SU-DHL-6 (cell line): ENCODE results near the gene MND1.

Experiments used
- H2AFZ ChIP-seq: fragments of 200-600 bp; sonication (generic); 2 replicates; pipeline ENCODE4 v1.6.1; 2014; ENCODE audit warnings: low read depth, mild to moderate bottlenecking, moderate library complexity, mixed read lengths, antibody characterized with exemption, low read length; ENCODE audit not compliant: severe bottlenecking
- H3F3A ChIP-seq: fragments of 200-600 bp; shearing (Covaris generic); 2 replicates; pipeline ENCODE4 v1.6.0; 2016; ENCODE audit warnings: antibody characterized with exemption, mild to moderate bottlenecking; ENCODE audit not compliant: insufficient read depth
- H3K27ac ChIP-seq: fragments of 200-600 bp; sonication (generic); 2 replicates; pipeline ENCODE4 v1.5.1; 2016; ENCODE audit warnings: low read depth, mild to moderate bottlenecking, low read length, moderate library complexity, mixed read lengths
- H3K27me3 ChIP-seq: fragments of 200-600 bp; sonication (generic), shearing (Covaris generic); 2 replicates; pipeline ENCODE4 v1.6.0; 2014; ENCODE audit warnings: mild to moderate bottlenecking, low read length
- H3K36me3 ChIP-seq: fragments of 200-600 bp; sonication (generic); 2 replicates; pipeline ENCODE4 v1.6.1; 2014; ENCODE audit warnings: mild to moderate bottlenecking, low read length, mixed read lengths
- H3K4me2 ChIP-seq: fragments of 300-600, 200-600 bp; shearing (Covaris generic), sonication (generic); 2 replicates; pipeline ENCODE4 v1.6.0; 2014; ENCODE audit warnings: low read length, low read depth, mild to moderate bottlenecking; ENCODE audit not compliant: poor library complexity, severe bottlenecking
- H3K4me3 ChIP-seq: fragments of 200-600 bp; sonication (generic); 2 replicates; pipeline ENCODE4 v1.5.1; 2014; ENCODE audit warnings: antibody characterized with exemption, low read length, mild to moderate bottlenecking, mixed read lengths; ENCODE audit not compliant: insufficient read depth, poor library complexity, severe bottlenecking
- H3K79me2 ChIP-seq: fragments of 200-600 bp; sonication (generic); 2 replicates; pipeline ENCODE4 v1.6.1; 2014; ENCODE audit warnings: mild to moderate bottlenecking, low read length, moderate library complexity; ENCODE audit not compliant: insufficient read depth
- H3K9ac ChIP-seq: fragments of 200-600 bp; sonication (generic); 2 replicates; pipeline ENCODE4 v1.7.0; 2014; ENCODE audit warnings: mild to moderate bottlenecking, low read length
- H3K9me2 ChIP-seq: fragments of 200-600 bp; sonication (generic); replicated peaks from 2 replicates; pipeline ENCODE4 v1.6.1; 2014; ENCODE audit warnings: low read length; ENCODE audit not compliant: insufficient read depth
- H3K9me3 ChIP-seq: fragments of 200-600 bp; sonication (generic); 2 replicates; pipeline ENCODE4 v1.6.1; 2014; ENCODE audit warnings: low read length, mixed read lengths; ENCODE audit not compliant: insufficient read depth
- H4K20me1 ChIP-seq: fragments of 200-600 bp; sonication (generic); 2 replicates; pipeline ENCODE4 v1.6.1; 2014; ENCODE audit warnings: low read depth, mild to moderate bottlenecking, antibody characterized with exemption, low read length, moderate library complexity, mixed read lengths
- EZH2phosphoT487 ChIP-seq: fragments of 200-600 bp; sonication (generic), shearing (Covaris generic); conservative IDR thresholded peaks from 2 replicates; pipeline ENCODE4 v1.6.1; 2018; ENCODE audit warnings: mild to moderate bottlenecking, antibody characterized with exemption, low read length, moderate library complexity, mixed read lengths
- TF ChIP-seq, protein P1 (sequence below): fragments of 200-600 bp; sonication (generic); IDR thresholded peaks from one replicate; pipeline ENCODE4 v1.5.1; 2017; ENCODE audit warnings: antibody characterized with exemption, mild to moderate bottlenecking, low read length, moderate library complexity; ENCODE audit not compliant: insufficient read depth, poor library complexity, severe bottlenecking

The MND1 gene

DNA sequence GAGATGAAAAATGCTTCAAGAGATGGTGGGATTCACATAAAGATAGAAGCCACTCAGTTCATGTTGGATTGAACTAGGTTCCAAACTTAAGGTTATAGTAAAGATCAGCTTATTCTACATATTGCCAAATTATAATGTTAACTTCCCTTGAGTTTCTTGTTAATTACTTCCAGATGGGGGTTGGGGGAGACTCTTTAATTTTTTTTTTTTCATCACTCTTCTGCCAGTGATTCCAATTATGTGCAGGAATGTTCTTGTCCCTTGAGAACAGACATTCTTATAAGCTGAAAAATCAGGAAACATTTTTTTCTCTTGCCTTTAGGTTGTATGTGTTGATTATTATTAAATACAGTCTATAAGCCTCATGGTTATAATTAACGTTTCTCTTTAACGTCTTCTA lies 30.0 kb downstream of the MND1 start:
- no peak overlapping the region for H2AFZ ChIP-seq
- H3K79me2 ChIP-seq = peaks cover 6% of the 10 kb centered on the region; the same call in 1 of the 2 replicates
- no peak overlapping the region for H3K4me3 ChIP-seq
- peaks cover 28% of the 10 kb centered on the region for H3F3A ChIP-seq
- no peak overlapping the region for H3K4me2 ChIP-seq
- H3K36me3 ChIP-seq = peaks cover 33% of the 10 kb centered on the region
- no peaks in the 10 kb centered on the region for H3K27me3 ChIP-seq
- H3K9ac ChIP-seq = no peak overlapping the region
- TF ChIP-seq, protein P1, sequence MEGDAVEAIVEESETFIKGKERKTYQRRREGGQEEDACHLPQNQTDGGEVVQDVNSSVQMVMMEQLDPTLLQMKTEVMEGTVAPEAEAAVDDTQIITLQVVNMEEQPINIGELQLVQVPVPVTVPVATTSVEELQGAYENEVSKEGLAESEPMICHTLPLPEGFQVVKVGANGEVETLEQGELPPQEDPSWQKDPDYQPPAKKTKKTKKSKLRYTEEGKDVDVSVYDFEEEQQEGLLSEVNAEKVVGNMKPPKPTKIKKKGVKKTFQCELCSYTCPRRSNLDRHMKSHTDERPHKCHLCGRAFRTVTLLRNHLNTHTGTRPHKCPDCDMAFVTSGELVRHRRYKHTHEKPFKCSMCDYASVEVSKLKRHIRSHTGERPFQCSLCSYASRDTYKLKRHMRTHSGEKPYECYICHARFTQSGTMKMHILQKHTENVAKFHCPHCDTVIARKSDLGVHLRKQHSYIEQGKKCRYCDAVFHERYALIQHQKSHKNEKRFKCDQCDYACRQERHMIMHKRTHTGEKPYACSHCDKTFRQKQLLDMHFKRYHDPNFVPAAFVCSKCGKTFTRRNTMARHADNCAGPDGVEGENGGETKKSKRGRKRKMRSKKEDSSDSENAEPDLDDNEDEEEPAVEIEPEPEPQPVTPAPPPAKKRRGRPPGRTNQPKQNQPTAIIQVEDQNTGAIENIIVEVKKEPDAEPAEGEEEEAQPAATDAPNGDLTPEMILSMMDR = no peak
- no peak for TF ChIP-seq EZH2phosphoT487
- no peaks in the 10 kb centered on the region for H3K9me3 ChIP-seq
- H3K27ac ChIP-seq = no peak overlapping the region
- no peaks in the 10 kb centered on the region for H4K20me1 ChIP-seq
- H3K9me2 ChIP-seq = no peaks in the 10 kb centered on the region

DNA sequence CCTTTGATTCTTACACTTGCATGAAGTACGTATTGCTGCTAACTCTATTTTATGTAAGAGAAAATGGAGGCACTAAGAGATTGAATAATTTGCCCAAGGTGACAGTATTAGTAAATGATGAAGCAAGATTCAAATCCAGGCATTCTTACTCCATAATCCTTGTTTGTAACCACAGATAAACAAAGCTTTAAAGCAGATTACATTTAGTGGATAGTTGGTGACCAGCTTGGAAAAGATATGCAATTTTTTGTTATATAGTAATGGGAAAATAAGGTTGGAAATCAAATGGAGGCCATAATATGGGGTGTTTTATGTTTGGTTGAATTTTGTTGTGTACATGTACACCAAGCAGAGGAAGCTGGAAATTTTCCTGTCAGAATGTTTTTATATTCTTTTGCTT lies 30.8 kb downstream of the MND1 start:
- Histone ChIP-seq H2AFZ (no peak overlapping the region), H3K27me3 (no peaks in the 10 kb centered on the region), H3K4me3 (no peak overlapping the region), H3K27ac (no peak overlapping the region), H3K9ac (no peak overlapping the region), H4K20me1 (no peaks in the 10 kb centered on the region), H3K79me2 (peaks cover 6% of the 10 kb centered on the region; the same call in 1 of the 2 replicates), H3K4me2 (no peak overlapping the region), H3K9me2 (no peaks in the 10 kb centered on the region), H3K9me3 (no peaks in the 10 kb centered on the region), H3K36me3 (peaks cover 32% of the 10 kb centered on the region), H3F3A (peaks cover 34% of the 10 kb centered on the region)
- TF ChIP-seq, protein P1 = no peak
- TF ChIP-seq EZH2phosphoT487 = no peak

DNA sequence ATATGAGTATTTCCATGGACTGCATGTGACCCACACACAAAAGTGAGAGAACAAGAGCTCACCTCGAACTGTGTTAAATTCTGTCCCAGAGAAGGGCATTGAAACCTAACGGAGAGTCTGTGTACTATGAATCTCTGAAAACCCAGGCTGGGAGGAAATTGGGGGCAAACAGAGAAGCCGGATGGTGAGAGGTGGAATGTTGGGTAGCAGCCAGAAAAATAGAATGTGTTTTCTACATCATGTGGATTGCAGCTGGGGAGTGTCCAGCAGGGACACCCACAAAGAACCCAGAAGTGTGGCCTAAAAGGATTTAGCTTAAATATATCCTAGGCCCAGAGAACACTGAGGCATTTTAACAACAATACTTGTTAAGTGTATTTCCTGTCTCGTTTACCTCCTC lies 38.6 kb downstream of the MND1 start:
- TF ChIP-seq, protein P1 = no peak
- TF ChIP-seq EZH2phosphoT487 = no peak
- Histone ChIP-seq H3F3A (peaks cover 25% of the 10 kb centered on the region), H3K79me2 (peaks cover 7% of the 10 kb centered on the region), H4K20me1 (no peaks in the 10 kb centered on the region), H3K9me2 (no peaks in the 10 kb centered on the region), H3K9me3 (no peaks in the 10 kb centered on the region), H3K36me3 (peaks cover 12% of the 10 kb centered on the region; the same call in 1 of the 2 replicates), H3K4me2 (no peak overlapping the region), H3K27me3 (no peaks in the 10 kb centered on the region), H3K4me3 (no peak overlapping the region), H3K27ac (no peak overlapping the region; the same call in 1 of the 2 replicates), H3K9ac (no peak overlapping the region), H2AFZ (no peak overlapping the region)

DNA sequence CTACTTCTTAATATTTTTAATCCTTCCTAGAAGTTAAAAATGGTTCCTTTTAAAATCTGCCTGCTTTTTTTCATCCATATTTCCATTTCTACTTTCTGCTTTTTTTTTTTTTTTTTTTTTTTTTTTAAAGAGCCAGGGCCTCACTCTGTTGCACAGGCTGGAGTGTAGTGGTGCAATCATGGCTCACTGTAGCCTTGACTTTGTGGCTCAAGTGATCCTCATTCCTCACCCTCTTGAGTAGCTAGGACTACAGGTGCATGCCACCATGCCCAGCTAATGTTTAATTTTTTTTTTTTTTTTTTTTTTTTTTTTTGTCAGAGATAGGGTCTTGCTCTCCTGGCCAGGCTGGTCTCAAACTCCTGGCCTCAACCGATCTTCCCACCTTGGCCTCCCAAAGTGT lies 39.7 kb downstream of the MND1 start:
- H3F3A ChIP-seq = peaks cover 17% of the 10 kb centered on the region
- H3K9ac ChIP-seq = no peak overlapping the region
- H3K9me2 ChIP-seq = no peaks in the 10 kb centered on the region
- no peak overlapping the region for H3K4me2 ChIP-seq
- no peak overlapping the region for H3K27ac ChIP-seq
- TF ChIP-seq EZH2phosphoT487 = no peak
- TF ChIP-seq, protein P1 = no peak
- no peaks in the 10 kb centered on the region for H3K27me3 ChIP-seq
- H2AFZ ChIP-seq = no peak overlapping the region
- H3K36me3 ChIP-seq = peaks cover 12% of the 10 kb centered on the region; the same call in 1 of the 2 replicates
- no peak overlapping the region for H3K4me3 ChIP-seq
- H3K79me2 ChIP-seq = peaks cover 14% of the 10 kb centered on the region
- no peaks in the 10 kb centered on the region for H4K20me1 ChIP-seq
- no peaks in the 10 kb centered on the region for H3K9me3 ChIP-seq
